AG04450 (cell line): ENCODE measurements around the gene RALY. TPM values are rescaled to one million over a fixed set of nuclear protein-coding genes. Genes with fewer than 3 reads are reported as not detected.

ENCODE experiments used
- CTCF ChIA-PET: fragments of 300-600, 350-600 bp; formaldehyde crosslinking; extraction: SDS; loops from one replicate; lab custom pipeline; 2022; ENCODE audit warnings: antibody characterized with exemption, inconsistent platforms; lab: Charles Lee
- POLR2A ChIA-PET: fragments of 350-600 bp; formaldehyde crosslinking; extraction: SDS; loops from one replicate; lab custom pipeline; 2021; ENCODE audit warnings: antibody characterized with exemption, inconsistent platforms; lab: Yijun Ruan, JAX
- DNase-seq: peaks from one replicate; pipeline ENCODE4 v3.0.0-alpha.2; 2011; ENCODE audit warnings: low read depth, low spot score
- H3K27ac ChIP-seq: one replicate; pipeline ENCODE4 v1.5.1; 2012; ENCODE audit warnings: low read depth, low read length, control low read depth
- H3K27me3 ChIP-seq: one replicate; pipeline ENCODE4 v1.6.0; 2012; ENCODE audit warnings: low read length; ENCODE audit not compliant: control insufficient read depth, insufficient read depth
- H3K4me3 ChIP-seq: 2 replicates; pipeline ENCODE4 v1.5.1; 2011; ENCODE audit warnings: mild to moderate bottlenecking, low read depth, low read length, control low read depth
- H3K9me3 ChIP-seq: 2 replicates; pipeline ENCODE4 v1.5.1; 2012; ENCODE audit warnings: low read length; ENCODE audit not compliant: control insufficient read depth, insufficient read depth
- polyA plus RNA-seq: library from polyadenylated mRNA; depleted of rRNA; stranded (reverse); fragments of >200 nt; gene quantifications from 2 replicates; pipeline ENCODE4 v1.2.3, GENCODE V29; 2011
- TF ChIP-seq, protein P1 (sequence below): IDR thresholded peaks from 2 replicates; pipeline ENCODE4 v1.5.1; 2011; ENCODE audit warnings: low read depth, low read length, control low read depth, inconsistent platforms

Gene RALY
- polyA plus RNA-seq, 1 experiment, result 79.2 TPM

DNA sequence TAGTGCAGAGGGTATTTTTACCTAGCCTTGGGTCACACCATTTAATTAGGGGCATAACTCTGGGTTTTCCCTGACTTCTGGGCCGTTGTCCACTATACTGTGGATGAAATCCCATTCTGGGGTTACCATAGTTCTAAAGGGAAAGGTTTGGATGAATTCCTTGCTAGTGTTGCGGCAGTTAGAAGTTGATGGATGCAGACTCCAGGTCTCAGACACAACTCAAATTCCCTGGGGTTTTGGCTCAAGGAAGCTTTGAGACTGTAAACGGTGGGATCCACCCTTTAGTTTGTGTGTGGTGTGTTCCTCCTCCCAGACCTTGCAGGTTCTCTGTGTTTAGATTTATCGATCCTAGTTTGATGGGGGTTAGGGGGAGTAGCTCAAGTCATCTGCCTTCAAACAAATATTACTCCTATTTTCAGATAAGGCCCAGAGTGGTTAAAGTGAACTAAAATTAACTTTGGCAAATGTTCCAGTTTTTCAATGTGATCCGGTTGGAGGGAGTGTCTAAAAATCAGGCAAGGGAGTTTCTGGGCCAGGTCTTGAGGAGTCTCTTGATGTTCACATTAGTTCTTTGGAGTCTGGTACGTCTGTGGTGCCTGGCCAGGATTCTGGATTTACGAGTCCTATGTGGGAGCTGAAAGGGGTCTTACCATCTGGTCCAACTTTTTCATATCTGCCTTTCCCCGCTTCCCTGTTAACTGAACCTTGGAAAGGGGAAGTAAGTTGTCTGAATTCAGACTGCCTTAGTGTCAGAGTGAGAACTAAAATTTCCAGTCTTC is 1.5 kb downstream of the RALY start:
- POLR2A ChIA-PET, result interaction anchor here (0.6 to 2.3 kb wide), 4 partner anchors 34 to 109 kb away, joined by 3 to 16 read pairs (median 8); no protein-coding TSS in a partner anchor
- H3K4me3 ChIP-seq, result peak overlapping the region; percentile 93
- DNase-seq, result no peak
- H3K27me3 ChIP-seq, result no peaks in the 10 kb centered on the region
- H3K27ac ChIP-seq, result peak overlapping the region; percentile 39
- no peaks in the 10 kb centered on the region; the same call in 1 of the 2 replicates for H3K9me3 ChIP-seq
- TF ChIP-seq, protein P1, sequence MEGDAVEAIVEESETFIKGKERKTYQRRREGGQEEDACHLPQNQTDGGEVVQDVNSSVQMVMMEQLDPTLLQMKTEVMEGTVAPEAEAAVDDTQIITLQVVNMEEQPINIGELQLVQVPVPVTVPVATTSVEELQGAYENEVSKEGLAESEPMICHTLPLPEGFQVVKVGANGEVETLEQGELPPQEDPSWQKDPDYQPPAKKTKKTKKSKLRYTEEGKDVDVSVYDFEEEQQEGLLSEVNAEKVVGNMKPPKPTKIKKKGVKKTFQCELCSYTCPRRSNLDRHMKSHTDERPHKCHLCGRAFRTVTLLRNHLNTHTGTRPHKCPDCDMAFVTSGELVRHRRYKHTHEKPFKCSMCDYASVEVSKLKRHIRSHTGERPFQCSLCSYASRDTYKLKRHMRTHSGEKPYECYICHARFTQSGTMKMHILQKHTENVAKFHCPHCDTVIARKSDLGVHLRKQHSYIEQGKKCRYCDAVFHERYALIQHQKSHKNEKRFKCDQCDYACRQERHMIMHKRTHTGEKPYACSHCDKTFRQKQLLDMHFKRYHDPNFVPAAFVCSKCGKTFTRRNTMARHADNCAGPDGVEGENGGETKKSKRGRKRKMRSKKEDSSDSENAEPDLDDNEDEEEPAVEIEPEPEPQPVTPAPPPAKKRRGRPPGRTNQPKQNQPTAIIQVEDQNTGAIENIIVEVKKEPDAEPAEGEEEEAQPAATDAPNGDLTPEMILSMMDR, result no peak
- CTCF ChIA-PET, result no interaction called here

DNA sequence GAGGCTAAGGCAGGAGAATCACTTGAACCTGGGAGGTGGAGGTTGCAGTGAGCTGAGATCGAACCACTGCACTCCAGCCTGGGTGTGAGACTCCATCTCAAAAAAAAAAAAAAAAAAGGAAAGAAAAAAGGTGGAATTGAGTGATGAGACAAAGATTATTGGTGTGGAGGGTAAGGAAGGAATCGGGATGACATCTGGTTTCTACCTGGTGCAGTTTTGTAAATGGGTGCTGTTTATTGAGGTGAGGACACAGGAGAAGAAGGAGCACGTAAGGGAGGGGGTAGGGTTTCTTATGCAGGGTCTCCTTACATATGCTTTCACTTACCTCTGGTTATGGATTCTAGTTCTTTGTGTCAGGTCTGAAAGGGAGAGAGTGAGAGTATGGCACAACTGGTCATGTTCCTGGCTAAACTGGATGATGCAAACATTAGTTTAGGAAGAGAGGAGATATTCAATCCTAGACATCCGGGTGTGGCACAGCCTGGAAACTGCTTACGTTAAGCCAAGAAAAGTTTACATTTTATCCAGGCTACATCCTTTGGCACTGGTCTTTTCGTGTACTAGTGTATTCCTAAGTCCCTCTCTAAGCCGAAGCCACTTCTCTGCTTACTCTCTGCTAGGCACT is 5.4 kb downstream of the RALY start:
- H3K27ac ChIP-seq, result peak overlapping the region; percentile 47
- ChIA-PET POLR2A (no interaction called here), CTCF (no interaction called here)
- no peak overlapping the region for H3K4me3 ChIP-seq
- no peaks in the 10 kb centered on the region for H3K27me3 ChIP-seq
- H3K9me3 ChIP-seq, result no peaks in the 10 kb centered on the region; the same call in 1 of the 2 replicates
- TF ChIP-seq, protein P1, result no peak
- peak; percentile 41 for DNase-seq

DNA sequence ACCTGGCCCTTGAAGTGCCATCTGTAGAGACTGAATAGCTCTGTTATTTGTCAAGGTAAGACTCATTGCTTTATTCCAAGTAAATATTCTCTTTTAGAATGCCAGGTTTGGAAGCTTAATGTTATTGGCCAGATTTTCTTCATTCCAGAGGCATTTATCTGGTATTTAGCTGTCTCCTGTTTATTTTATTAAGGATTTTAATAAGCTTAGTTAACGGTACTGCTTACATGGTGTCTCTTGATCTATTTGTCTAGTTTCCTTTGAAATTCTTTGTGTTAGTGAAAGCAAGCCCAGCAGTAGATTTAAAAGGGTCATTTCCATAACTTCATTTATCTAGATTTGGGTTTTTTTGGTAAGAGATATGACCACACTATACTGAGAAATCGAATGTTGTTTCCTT is 7.7 kb downstream of the RALY start:
- TF ChIP-seq, protein P1, result no peak
- DNase-seq, result no peak
- no peak overlapping the region for H3K4me3 ChIP-seq
- ChIA-PET CTCF (interaction anchor here (0.5 to 1.4 kb wide), 4 partner anchors 10 to 158 kb away, joined by 3 to 7 read pairs (median 3); no protein-coding TSS in a partner anchor), POLR2A (interaction anchor here (0.6 to 1.1 kb wide), 6 partner anchors 8 to 120 kb away, joined by 3 to 12 read pairs (median 4); partner anchors contain the start of gene RALY)
- H3K9me3 ChIP-seq, result no peaks in the 10 kb centered on the region
- no peaks in the 10 kb centered on the region for H3K27me3 ChIP-seq
- H3K27ac ChIP-seq, result no peak overlapping the region

DNA sequence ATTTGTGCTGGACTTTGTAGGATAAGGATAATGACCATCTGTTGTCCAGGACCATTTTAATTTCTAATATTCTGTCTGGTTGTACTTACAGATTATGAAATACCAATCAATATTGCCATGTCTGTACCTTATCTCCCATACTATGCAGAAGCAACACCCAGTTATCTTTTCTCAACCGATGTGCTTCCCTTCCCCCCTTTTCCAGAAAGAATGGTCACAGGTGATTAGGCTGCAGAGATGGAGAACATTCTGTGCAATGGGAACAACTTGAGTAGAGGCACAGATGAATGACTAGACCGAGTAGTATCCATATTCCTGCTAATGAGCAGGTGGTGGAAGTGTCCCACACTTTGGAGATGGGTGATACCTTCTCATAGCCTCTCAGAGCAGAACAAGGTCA is 10.5 kb downstream of the RALY start:
- Histone ChIP-seq H3K4me3 (no peak overlapping the region), H3K9me3 (no peaks in the 10 kb centered on the region), H3K27me3 (no peaks in the 10 kb centered on the region), H3K27ac (no peak overlapping the region)
- ChIA-PET CTCF (interaction anchor here (1.0 kb wide), 1 partner anchor 141 kb away, joined by 3 read pairs; no protein-coding TSS in a partner anchor), POLR2A (no interaction called here)
- TF ChIP-seq, protein P1, result no peak
- DNase-seq, result no peak
